Breast epithelium (tissue), 3 donors: ENCODE measurements around the gene PARP3.

Source experiments
- POLR2A ChIP-seq: fragments of 450-650 bp; IDR thresholded peaks from one replicate; pipeline ENCODE4 v1.6.1; 2016; ENCODE audit warnings: antibody characterized with exemption, mild to moderate bottlenecking, moderate library complexity
- TF ChIP-seq, protein P1 (sequence below), 3 donors: fragments of 450-650 bp; IDR thresholded peaks; one replicate each; pipeline ENCODE4 v1.5.1; 2016 to 2017; ENCODE audit warnings: antibody characterized with exemption in 3 of 3, mild to moderate bottlenecking in 3 of 3, moderate library complexity in 3 of 3

DNA sequence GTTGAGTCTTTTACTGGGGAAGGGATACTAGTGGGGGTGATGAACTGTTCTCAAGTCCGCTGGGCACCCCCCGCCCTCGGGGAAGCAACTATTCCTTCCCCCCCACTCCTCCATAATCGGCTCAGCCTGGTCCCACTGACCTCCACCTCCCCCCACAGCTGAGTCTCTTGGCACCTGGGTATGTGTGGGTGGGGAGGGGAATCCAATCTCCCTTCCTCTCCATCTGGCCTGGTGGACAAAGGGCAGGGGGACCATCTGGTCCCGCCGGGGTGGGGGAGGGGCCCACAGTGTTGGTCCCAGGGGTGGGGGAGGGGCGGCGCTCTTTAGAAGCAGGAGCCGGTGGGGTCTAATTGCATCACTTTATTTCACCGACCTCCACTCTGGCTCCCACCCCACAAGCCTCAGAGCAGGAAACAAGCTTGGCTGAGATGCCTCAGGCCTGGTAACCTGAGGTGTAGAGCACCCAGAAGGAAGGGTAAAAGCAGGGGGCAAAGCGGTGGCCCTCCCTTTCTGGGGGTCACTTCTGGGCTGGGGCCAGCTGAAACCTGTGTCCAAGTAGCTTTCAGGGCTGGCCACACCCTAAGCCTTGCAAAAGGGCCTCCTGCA is 26.1 kb downstream of the PARP3 start:
- TF ChIP-seq, protein P1, sequence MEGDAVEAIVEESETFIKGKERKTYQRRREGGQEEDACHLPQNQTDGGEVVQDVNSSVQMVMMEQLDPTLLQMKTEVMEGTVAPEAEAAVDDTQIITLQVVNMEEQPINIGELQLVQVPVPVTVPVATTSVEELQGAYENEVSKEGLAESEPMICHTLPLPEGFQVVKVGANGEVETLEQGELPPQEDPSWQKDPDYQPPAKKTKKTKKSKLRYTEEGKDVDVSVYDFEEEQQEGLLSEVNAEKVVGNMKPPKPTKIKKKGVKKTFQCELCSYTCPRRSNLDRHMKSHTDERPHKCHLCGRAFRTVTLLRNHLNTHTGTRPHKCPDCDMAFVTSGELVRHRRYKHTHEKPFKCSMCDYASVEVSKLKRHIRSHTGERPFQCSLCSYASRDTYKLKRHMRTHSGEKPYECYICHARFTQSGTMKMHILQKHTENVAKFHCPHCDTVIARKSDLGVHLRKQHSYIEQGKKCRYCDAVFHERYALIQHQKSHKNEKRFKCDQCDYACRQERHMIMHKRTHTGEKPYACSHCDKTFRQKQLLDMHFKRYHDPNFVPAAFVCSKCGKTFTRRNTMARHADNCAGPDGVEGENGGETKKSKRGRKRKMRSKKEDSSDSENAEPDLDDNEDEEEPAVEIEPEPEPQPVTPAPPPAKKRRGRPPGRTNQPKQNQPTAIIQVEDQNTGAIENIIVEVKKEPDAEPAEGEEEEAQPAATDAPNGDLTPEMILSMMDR (IDR thresholded peaks at IDR 0.05), result no peak
- no peak for TF ChIP-seq POLR2A
